WERI-Rb-1 (cell line): ENCODE data around the gene FTCD.

ENCODE experiments used
- DNase-seq: peaks from one replicate; pipeline ENCODE4 v3.0.0-alpha.2; 2020
- H3K27ac ChIP-seq: fragments of 250-450 bp; sonication (Bioruptor Pico); 2 replicates; pipeline ENCODE4 v1.5.1; 2020; ENCODE audit warnings: mild to moderate bottlenecking, moderate library complexity
- H3K27me3 ChIP-seq: fragments of 250-450 bp; sonication (Bioruptor Pico); 2 replicates; pipeline ENCODE4 v1.5.1; 2021; ENCODE audit warnings: mild to moderate bottlenecking, low read depth, moderate library complexity; ENCODE audit not compliant: insufficient read depth, severe bottlenecking
- H3K36me3 ChIP-seq: fragments of 250-450 bp; sonication (Bioruptor Pico); 2 replicates; pipeline ENCODE4 v1.5.1; 2020; ENCODE audit warnings: mild to moderate bottlenecking, moderate library complexity
- H3K4me3 ChIP-seq: 2 replicates; pipeline ENCODE4 v1.5.1; 2011; ENCODE audit warnings: low read depth, mild to moderate bottlenecking, control low read depth, low read length
- H3K9me3 ChIP-seq: fragments of 250-450 bp; sonication (Bioruptor Pico); 2 replicates; pipeline ENCODE4 v1.5.1; 2021; ENCODE audit warnings: mild to moderate bottlenecking, moderate library complexity; ENCODE audit not compliant: severe bottlenecking
- CTCF ChIP-seq: IDR thresholded peaks from 2 replicates; pipeline ENCODE4 v1.5.1; 2011; ENCODE audit warnings: low read depth, mild to moderate bottlenecking, control low read depth, inconsistent platforms, low read length

The FTCD gene

GRCh38 chr21:46157396-46157986, 2.1 kb upstream of the FTCD start:
- DNase-seq: peak; percentile 6
- H3K36me3 ChIP-seq: peaks cover 18% of the 10 kb centered on the region
- H3K4me3 ChIP-seq: no peak overlapping the region
- no peaks in the 10 kb centered on the region for H3K27me3 ChIP-seq
- TF ChIP-seq CTCF: no peak
- no peak overlapping the region for H3K27ac ChIP-seq
- H3K9me3 ChIP-seq: peaks cover 13% of the 10 kb centered on the region

- Histone ChIP-seq H3K4me3 (no peak overlapping the region), H3K27ac (no peak overlapping the region), H3K9me3 (peaks cover 8% of the 10 kb centered on the region), H3K27me3 (no peaks in the 10 kb centered on the region), H3K36me3 (peaks cover 16% of the 10 kb centered on the region)
- DNase-seq: no peak
- no peak for TF ChIP-seq CTCF
Measured at GRCh38 chr21:46156678-46157077, 1.3 kb upstream of the FTCD start.

- H3K36me3 ChIP-seq: peaks cover 13% of the 10 kb centered on the region
Measured at GRCh38 chr21:46156378-46156645, 933 bp upstream of the FTCD start.

GRCh38 chr21:46154955-46155513, 345 bp downstream of the FTCD start:
- Histone ChIP-seq H3K27ac (no peak overlapping the region), H3K27me3 (no peaks in the 10 kb centered on the region), H3K4me3 (no peak overlapping the region), H3K9me3 (no peaks in the 10 kb centered on the region), H3K36me3 (peaks cover 6% of the 10 kb centered on the region)
- no peak for TF ChIP-seq CTCF
- DNase-seq: peak; percentile 8

More at GRCh38 chr21:46156378-46156645, 933 bp upstream of the FTCD start:
- Histone ChIP-seq H3K27ac (no peak overlapping the region), H3K9me3 (peaks cover 4% of the 10 kb centered on the region), H3K27me3 (no peaks in the 10 kb centered on the region), H3K4me3 (no peak overlapping the region)
- DNase-seq: no peak
- no peak for TF ChIP-seq CTCF

GRCh38 chr21:46154155-46154954, 1.0 kb downstream of the FTCD start:
- H3K27ac ChIP-seq: peak overlapping the region; percentile 77
- TF ChIP-seq CTCF: no peak
- DNase-seq: peak; percentile 12
- no peak overlapping the region for H3K4me3 ChIP-seq
- no peaks in the 10 kb centered on the region for H3K9me3 ChIP-seq
- H3K36me3 ChIP-seq: no peaks in the 10 kb centered on the region
- H3K27me3 ChIP-seq: no peaks in the 10 kb centered on the region
